ENCODE data around the gene RAI1.
A peak's percentile ranks its signal among the peaks of the same experiment; 100 is the strongest.

Gene RAI1

GRCh38 chr17:17822616-17823015, 141.4 kb downstream of the RAI1 start:
- TF ChIP-seq, protein P1, sequence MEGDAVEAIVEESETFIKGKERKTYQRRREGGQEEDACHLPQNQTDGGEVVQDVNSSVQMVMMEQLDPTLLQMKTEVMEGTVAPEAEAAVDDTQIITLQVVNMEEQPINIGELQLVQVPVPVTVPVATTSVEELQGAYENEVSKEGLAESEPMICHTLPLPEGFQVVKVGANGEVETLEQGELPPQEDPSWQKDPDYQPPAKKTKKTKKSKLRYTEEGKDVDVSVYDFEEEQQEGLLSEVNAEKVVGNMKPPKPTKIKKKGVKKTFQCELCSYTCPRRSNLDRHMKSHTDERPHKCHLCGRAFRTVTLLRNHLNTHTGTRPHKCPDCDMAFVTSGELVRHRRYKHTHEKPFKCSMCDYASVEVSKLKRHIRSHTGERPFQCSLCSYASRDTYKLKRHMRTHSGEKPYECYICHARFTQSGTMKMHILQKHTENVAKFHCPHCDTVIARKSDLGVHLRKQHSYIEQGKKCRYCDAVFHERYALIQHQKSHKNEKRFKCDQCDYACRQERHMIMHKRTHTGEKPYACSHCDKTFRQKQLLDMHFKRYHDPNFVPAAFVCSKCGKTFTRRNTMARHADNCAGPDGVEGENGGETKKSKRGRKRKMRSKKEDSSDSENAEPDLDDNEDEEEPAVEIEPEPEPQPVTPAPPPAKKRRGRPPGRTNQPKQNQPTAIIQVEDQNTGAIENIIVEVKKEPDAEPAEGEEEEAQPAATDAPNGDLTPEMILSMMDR (IDR thresholded peaks at IDR 0.05; ENCODE audit: borderline replicate concordance, insufficient read depth, low read depth, low read length) = no peak
- H3K4me3 ChIP-seq (ENCODE audit: low read depth, low read length) = no peak overlapping the region

DNA sequence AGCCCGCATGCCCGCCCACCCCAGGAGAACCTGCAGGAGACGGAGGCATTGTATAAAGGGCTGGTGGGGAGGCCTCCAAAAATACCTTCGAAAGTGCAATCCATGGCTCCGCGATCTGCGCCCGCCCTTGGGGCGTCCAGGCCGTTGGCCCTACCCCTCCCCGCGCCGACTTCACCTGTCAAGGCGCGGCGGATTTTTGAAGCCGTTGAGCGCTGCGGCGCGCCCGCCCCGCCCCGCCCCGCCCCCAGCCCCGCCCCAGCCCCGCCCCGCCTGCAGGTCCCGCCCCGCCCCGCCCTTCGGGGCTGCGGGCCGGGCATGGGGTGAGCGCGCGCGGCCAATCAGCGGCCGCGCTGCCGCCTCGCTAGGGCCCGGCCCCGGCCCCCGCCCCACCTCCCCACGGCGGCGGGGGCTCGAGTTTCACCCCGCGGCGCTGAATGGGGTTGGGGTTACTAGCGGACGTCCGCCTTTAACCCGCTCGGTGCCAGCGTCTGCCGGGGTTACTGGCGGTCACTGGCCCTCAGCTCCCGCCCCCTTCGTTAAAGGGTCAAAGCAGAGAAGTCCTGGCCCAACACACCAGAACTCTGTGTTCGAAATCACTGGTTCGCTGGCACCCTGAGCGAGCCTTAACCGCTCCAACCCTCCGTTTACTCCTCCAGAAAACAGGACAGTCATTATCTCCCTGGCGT, 142.3 kb downstream of the RAI1 start:
- TF ChIP-seq, protein P1 (IDR thresholded peaks at IDR 0.05; ENCODE audit: borderline replicate concordance, insufficient read depth, low read depth, low read length) = no peak
- H3K4me3 ChIP-seq (ENCODE audit: low read depth, low read length) = peak overlapping the region; percentile 35

- H3K4me3 ChIP-seq (ENCODE audit: low read depth, low read length) = peak overlapping the region; percentile 33
- TF ChIP-seq, protein P1 (IDR thresholded peaks at IDR 0.05; ENCODE audit: borderline replicate concordance, insufficient read depth, low read depth, low read length) = no peak
These were observed 143.0 kb downstream of the RAI1 start for GRCh38 chr17:17824119-17824782.

DNA sequence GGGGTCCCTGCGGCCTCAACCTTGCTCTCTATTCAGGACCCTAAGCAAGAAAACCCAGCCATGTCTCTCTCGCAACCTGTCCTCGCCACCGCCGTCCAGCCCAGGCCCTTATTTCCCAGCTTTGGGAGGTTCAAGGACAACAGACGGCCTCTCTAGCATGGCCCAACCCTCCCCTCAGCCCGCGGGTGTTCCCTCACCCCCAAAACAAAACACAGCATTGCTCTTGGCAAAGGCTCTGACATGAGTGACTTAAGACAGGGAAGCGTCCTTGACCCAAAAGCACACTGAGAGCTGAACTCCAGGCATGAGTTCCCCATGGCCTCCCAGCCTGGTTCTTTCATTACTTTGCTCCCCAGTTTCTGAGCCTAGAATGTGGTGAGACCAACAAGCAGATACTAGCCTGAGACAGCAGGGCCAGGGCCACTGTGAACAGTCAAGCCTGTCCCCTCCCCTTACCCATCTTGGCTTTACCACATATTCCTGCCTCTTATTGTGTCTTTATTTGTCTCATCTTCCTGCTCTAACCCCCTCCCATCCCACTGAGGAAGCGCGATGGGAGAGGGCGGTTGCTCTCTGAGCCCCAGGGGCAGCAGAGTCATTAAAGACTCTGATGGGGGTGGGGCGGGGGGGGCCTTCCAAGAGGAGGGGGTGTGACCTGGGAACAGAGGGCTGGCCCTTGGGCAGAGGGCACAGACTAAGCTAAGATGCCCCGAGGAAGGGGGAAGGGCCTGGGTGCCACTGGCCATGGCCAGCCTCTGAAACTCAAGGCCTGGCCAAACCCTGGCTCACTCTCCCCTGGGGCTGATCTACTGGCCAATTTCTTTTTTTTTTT, 143.7 kb downstream of the RAI1 start:
- TF ChIP-seq, protein P1 (IDR thresholded peaks at IDR 0.05; ENCODE audit: borderline replicate concordance, insufficient read depth, low read depth, low read length) = no peak
- no peak overlapping the region for H3K4me3 ChIP-seq (ENCODE audit: low read depth, low read length)

DNA sequence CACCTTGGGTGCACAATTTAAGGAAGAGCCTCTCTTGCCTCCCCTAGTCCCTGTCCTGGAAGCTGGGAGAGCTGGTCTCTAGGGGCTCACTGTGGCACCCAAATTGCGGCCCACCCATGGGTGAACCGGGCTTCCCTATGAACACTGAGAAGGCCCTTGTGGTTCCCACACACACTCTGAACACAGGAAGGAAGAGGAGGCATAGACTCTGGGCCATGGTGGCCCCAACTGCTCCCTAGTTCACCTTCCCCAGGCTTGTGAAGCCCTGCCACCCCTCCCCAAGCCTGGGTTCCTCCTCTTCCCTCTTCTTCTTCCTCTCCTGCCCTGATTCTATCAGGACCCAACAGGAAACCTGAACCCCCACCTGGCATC, 145.1 kb downstream of the RAI1 start:
- no peak overlapping the region for H3K4me3 ChIP-seq (ENCODE audit: low read depth, low read length)

GRCh38 chr17:17826942-17827785, 145.9 kb downstream of the RAI1 start:
- TF ChIP-seq, protein P1 (IDR thresholded peaks at IDR 0.05; ENCODE audit: borderline replicate concordance, insufficient read depth, low read depth, low read length) = no peak
- no peak overlapping the region for H3K4me3 ChIP-seq (ENCODE audit: low read depth, low read length)

More for the DNA sequence above, 145.1 kb downstream of the RAI1 start:
- TF ChIP-seq, protein P1 (IDR thresholded peaks at IDR 0.05; ENCODE audit: borderline replicate concordance, insufficient read depth, low read depth, low read length) = no peak

Measured in GM12875 (cell line).